ENCODE data around the gene WDR6.

Gene WDR6

GRCh38 chr3:49013738-49014660 lies 6.8 kb downstream of the WDR6 start:
- peak in 1 of 2 donors; percentile 40 for DNase-seq (ENCODE audit: low read depth in 2 of 2)

GRCh38 chr3:49015072-49015471 lies 7.9 kb downstream of the WDR6 start:
- no peak for DNase-seq (ENCODE audit: low read depth in 2 of 2)

- no peak for DNase-seq (ENCODE audit: low read depth in 2 of 2)
These were observed 8.6 kb downstream of the WDR6 start for GRCh38 chr3:49015765-49016164.

GRCh38 chr3:49016414-49017228 lies 9.4 kb downstream of the WDR6 start:
- no peak for DNase-seq (ENCODE audit: low read depth in 2 of 2)

- DNase-seq (ENCODE audit: low read depth in 2 of 2): no peak
These were observed 10.2 kb downstream of the WDR6 start for GRCh38 chr3:49017229-49017970.

- peak in 1 of 2 donors; percentile 40 for DNase-seq (ENCODE audit: low read depth in 2 of 2)
These were observed 10.9 kb downstream of the WDR6 start, which contains the start of gene DALRD3 for GRCh38 chr3:49017971-49018706. TSS of gene DALRD3 (minus strand) at chr3:49018580. CDS start at chr3:49018564, 16 bp downstream.

GRCh38 chr3:49018707-49019006 lies 11.5 kb downstream of the WDR6 start:
- no peak for DNase-seq (ENCODE audit: low read depth in 2 of 2)

- no peak for DNase-seq (ENCODE audit: low read depth in 2 of 2)
These were observed 12.7 kb downstream of the WDR6 start for GRCh38 chr3:49019941-49020329.

- DNase-seq (ENCODE audit: low read depth in 2 of 2): no peak
These were observed 13.4 kb downstream of the WDR6 start for GRCh38 chr3:49020330-49021212.

GRCh38 chr3:49021213-49021812 lies 14.1 kb downstream of the WDR6 start:
- peak; percentile 97 to 99 for DNase-seq (ENCODE audit: low read depth in 2 of 2)

- peak; percentile 88 to 90 for DNase-seq (ENCODE audit: low read depth in 2 of 2)
These were observed 14.9 kb downstream of the WDR6 start, which contains the start of gene NDUFAF3 for GRCh38 chr3:49021813-49022687. TSS of gene NDUFAF3 (plus strand) at chr3:49022121. CDS start at chr3:49022145, 24 bp downstream.

GRCh38 chr3:49022688-49023171 lies 15.5 kb downstream of the WDR6 start:
- DNase-seq (ENCODE audit: low read depth in 2 of 2): no peak

GRCh38 chr3:49023775-49024174 lies 16.6 kb downstream of the WDR6 start:
- DNase-seq (ENCODE audit: low read depth in 2 of 2): no peak

- no peak for DNase-seq (ENCODE audit: low read depth in 2 of 2)
These were observed 17.3 kb downstream of the WDR6 start for GRCh38 chr3:49024449-49024848.

GRCh38 chr3:49025005-49025792 lies 18.0 kb downstream of the WDR6 start:
- DNase-seq (ENCODE audit: low read depth in 2 of 2): no peak

GRCh38 chr3:49025793-49026520 lies 18.8 kb downstream of the WDR6 start:
- DNase-seq (ENCODE audit: low read depth in 2 of 2): no peak

- no peak for DNase-seq (ENCODE audit: low read depth in 2 of 2)
These were observed 19.3 kb downstream of the WDR6 start for GRCh38 chr3:49026536-49026935.
